Measurements from ENCODE around the gene NAA16. TPM values are rescaled to one million over a fixed set of nuclear protein-coding genes. Genes with fewer than 3 reads are reported as not detected.

The NAA16 gene
- total and polyA plus RNA-seq, 8 donors, result 6.0 to 114 (median 22.6) TPM

DNA sequence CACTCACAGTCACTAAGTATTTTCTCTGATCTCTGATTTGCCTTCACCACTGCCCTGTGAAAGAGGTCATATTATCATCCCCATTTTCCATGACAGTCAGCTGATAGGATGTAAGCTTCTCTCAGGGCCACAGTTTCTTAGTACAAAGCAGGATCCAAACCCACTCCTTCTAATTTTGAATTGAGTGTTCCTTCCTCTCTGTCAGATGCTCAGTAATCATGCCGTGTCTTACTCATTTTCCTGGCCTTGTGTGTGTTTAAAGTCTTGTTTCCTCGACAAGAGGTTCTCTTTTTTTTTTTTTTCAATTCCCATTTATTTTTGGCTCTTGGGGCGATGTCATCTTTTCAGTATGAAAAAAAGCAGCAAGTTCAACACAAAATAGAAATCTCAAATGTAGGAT is 72.3 kb downstream of the NAA16 start:
- peaks cover 0 to 8% (median 4%) of the 10 kb centered on the region in 4 donors for H3K4me1 ChIP-seq
- intact Hi-C loops (cut with DNase I; ENCODE audit: low total_unique reads), result no loop called here
- 49 to 62% (median 56%) methylated on average over 3 of the region's 3 CpGs for WGBS, 5 donors
- no peak overlapping the region for H3K27ac ChIP-seq
- H3K4me3 ChIP-seq, result no peak overlapping the region
- no peaks in the 10 kb centered on the region for H3K9me3 ChIP-seq
- TF ChIP-seq POLR2A (IDR thresholded peaks at IDR 0.05) (no peak), POLR2AphosphoS5 (IDR thresholded peaks at IDR 0.05) (no peak), EP300 (IDR thresholded peaks at IDR 0.05) (no peak)
- TF ChIP-seq, protein P1, sequence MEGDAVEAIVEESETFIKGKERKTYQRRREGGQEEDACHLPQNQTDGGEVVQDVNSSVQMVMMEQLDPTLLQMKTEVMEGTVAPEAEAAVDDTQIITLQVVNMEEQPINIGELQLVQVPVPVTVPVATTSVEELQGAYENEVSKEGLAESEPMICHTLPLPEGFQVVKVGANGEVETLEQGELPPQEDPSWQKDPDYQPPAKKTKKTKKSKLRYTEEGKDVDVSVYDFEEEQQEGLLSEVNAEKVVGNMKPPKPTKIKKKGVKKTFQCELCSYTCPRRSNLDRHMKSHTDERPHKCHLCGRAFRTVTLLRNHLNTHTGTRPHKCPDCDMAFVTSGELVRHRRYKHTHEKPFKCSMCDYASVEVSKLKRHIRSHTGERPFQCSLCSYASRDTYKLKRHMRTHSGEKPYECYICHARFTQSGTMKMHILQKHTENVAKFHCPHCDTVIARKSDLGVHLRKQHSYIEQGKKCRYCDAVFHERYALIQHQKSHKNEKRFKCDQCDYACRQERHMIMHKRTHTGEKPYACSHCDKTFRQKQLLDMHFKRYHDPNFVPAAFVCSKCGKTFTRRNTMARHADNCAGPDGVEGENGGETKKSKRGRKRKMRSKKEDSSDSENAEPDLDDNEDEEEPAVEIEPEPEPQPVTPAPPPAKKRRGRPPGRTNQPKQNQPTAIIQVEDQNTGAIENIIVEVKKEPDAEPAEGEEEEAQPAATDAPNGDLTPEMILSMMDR (IDR thresholded peaks at IDR 0.05), result no peak
- H3K36me3 ChIP-seq, result no peaks in the 10 kb centered on the region
- H3K27me3 ChIP-seq, result no peaks in the 10 kb centered on the region
- no peak for DNase-seq

DNA sequence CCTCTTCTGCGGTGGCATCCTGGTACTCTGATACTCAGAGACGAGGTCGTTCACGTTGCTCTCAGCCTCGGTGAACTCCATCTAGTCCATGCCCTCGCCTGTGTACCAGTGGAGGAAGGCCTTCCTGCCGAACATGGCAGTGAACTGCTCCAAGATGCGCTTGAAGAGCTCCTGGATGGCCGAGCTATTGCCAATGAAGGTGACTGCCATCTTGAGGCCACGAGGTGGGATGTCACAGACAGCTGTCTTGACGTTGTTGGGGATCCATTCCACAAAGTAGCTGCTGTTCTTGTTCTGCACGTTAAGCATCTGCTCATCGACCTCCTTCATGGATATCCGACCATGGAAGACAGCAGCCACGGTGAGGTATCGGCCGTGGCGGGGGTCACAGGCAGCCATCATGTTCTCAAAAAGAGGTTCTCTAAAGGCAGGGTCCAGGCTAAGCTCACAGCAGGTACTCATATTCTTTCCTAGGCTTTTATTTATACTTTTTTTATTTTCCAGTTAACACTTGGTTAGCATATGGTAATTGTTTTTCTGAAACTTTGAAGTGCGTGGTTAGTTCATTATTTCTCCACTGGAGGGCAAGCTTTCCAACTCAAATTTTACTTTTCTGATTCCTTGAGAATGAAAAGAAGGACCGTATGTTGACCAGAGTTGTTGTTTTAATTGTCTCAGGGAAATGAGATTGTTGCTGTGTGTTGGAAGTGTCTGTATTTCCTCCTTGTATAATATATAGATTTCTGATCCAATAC is 73.9 kb downstream of the NAA16 start:
- WGBS, 5 donors, result 85 to 90% (median 86%) methylated on average over 19 to 20 of the region's 20 CpGs
- intact Hi-C loops (cut with DNase I; ENCODE audit: low total_unique reads), result no loop called here
- Histone ChIP-seq H3K4me1 (peaks cover 0 to 8% (median 4%) of the 10 kb centered on the region in 4 donors), H3K4me3 (no peak overlapping the region), H3K27me3 (no peaks in the 10 kb centered on the region), H3K36me3 (no peaks in the 10 kb centered on the region), H3K27ac (no peak overlapping the region), H3K9me3 (no peaks in the 10 kb centered on the region)
- TF ChIP-seq POLR2AphosphoS5 (IDR thresholded peaks at IDR 0.05) (no peak), POLR2A (IDR thresholded peaks at IDR 0.05) (no peak), EP300 (IDR thresholded peaks at IDR 0.05) (no peak)
- TF ChIP-seq, protein P1 (IDR thresholded peaks at IDR 0.05), result peak in 5 of 7 experiments; percentile 15 to 43 (median 25)
- no peak for DNase-seq

DNA sequence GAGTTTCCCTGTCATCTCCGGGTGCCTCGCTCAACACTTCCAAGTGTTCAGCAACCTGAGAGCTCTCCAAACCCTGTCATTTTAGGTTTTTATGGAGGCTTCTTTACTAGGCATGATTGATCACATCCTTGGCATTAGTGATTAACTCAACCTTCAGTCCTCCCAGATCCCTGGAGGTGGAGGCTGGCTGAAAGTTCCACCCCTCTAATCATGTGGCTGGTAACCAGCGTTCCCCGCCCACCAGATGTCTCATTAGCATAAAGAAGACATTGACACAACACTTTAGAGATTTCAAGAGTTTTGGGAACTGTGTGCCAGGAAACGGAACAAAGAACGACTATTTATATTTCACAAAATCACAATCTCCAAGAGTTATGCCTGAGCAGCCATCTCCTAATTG is 75.1 kb downstream of the NAA16 start:
- 79 to 88% (median 85%) methylated on average over 6 of the region's 6 CpGs for WGBS, 5 donors
- H3K4me3 ChIP-seq, result no peak overlapping the region
- H3K4me1 ChIP-seq, result peaks cover 0 to 8% (median 4%) of the 10 kb centered on the region in 4 donors
- intact Hi-C loops (cut with DNase I; ENCODE audit: low total_unique reads), result no loop called here
- DNase-seq, result no peak
- no peak overlapping the region for H3K27ac ChIP-seq
- no peaks in the 10 kb centered on the region for H3K9me3 ChIP-seq
- H3K36me3 ChIP-seq, result no peaks in the 10 kb centered on the region
- TF ChIP-seq POLR2AphosphoS5 (IDR thresholded peaks at IDR 0.05) (no peak), POLR2A (IDR thresholded peaks at IDR 0.05) (no peak)
- TF ChIP-seq, protein P1 (IDR thresholded peaks at IDR 0.05), result no peak
- H3K27me3 ChIP-seq, result no peaks in the 10 kb centered on the region

DNA sequence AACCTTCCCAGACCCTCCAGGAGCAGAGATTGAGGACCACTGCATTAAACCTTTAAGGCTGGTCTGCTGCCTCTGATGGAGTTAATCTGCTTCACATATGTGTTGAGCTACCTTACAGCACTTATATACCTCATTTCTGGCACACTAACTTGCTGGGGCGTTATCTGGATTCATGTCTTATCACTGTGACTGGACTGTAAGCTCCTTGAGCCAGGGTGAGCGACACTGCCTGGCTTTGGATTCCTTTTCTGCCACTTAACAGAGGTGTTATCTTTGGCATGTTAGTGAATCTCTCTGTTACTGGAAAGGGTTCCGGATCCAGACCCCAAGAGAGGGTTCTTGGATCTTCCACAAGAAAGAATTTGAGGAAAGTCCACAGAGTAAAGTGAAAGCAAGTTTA is 76.5 kb downstream of the NAA16 start:
- Histone ChIP-seq H3K27ac (no peak overlapping the region), H3K9me3 (no peaks in the 10 kb centered on the region), H3K4me3 (no peak overlapping the region), H3K27me3 (no peaks in the 10 kb centered on the region), H3K4me1 (peaks cover 0 to 8% (median 4%) of the 10 kb centered on the region in 4 donors), H3K36me3 (no peaks in the 10 kb centered on the region)
- intact Hi-C loops (cut with DNase I; ENCODE audit: low total_unique reads), result no loop called here
- DNase-seq, result peak in 1 of 2 donors; percentile 53
- TF ChIP-seq, protein P1 (IDR thresholded peaks at IDR 0.05), result no peak
- TF ChIP-seq POLR2AphosphoS5 (IDR thresholded peaks at IDR 0.05) (no peak), EP300 (IDR thresholded peaks at IDR 0.05) (no peak), POLR2A (IDR thresholded peaks at IDR 0.05) (no peak)
- WGBS, 5 donors, result 25 to 60% (median 41%) methylated on average over 3 of the region's 3 CpGs

Data from stomach (tissue), 9 donors.